Activated naive CD4-positive, alpha-beta T cell treated with anti-CD3 and anti-CD28 coated beads, Interleukin-2, amount 50 U/mL, for 16 hours (primary cell): Measurements from ENCODE around the gene CACNA1B.

Source experiments
- DNase-seq: peaks from one replicate; pipeline ENCODE4 v3.0.0-alpha.2; 2020

The CACNA1B gene

DNA sequence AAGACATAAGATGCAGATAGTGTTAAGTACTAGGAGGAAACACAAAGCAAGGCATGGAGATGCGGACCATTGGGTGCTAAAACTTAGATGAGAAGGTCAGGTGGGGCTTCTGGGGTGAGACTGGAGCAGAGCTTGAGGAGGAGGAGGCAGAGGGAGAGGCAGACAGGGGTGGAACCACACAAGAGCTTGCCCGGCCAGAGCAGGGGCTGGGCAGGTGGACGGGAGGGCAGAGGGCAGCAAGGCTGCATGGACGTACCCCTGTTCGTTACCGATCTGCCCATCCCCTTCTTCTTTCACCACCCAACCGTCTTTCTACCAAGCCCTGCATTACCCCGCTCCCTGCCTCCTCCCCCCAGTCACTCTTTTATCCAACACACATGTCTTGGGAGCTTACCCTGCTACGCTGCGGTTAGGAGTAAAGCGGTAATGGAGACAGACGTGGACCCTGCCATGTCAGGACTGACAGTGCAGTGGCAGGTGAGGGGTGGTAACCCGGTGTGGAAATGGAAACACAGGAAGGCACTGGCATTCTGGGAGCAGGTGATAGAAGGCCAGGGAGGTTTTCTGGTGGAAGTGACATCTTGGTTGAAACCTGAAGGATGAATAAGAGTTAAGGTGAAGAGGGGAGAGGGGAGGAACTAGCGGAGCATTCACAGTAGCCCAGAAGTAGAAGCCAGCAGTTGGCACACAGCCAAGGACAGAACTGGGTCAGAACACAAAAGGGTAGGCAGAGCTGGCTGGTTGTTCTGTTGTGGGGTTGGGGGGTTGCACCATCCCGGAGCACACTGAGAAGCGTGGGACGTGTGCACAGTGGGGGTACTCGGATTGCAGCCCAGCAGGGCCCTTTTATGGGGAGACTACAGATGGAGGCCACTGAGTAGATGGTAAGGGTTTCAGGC lies 167.2 kb downstream of the CACNA1B start:
- no peak for DNase-seq

DNA sequence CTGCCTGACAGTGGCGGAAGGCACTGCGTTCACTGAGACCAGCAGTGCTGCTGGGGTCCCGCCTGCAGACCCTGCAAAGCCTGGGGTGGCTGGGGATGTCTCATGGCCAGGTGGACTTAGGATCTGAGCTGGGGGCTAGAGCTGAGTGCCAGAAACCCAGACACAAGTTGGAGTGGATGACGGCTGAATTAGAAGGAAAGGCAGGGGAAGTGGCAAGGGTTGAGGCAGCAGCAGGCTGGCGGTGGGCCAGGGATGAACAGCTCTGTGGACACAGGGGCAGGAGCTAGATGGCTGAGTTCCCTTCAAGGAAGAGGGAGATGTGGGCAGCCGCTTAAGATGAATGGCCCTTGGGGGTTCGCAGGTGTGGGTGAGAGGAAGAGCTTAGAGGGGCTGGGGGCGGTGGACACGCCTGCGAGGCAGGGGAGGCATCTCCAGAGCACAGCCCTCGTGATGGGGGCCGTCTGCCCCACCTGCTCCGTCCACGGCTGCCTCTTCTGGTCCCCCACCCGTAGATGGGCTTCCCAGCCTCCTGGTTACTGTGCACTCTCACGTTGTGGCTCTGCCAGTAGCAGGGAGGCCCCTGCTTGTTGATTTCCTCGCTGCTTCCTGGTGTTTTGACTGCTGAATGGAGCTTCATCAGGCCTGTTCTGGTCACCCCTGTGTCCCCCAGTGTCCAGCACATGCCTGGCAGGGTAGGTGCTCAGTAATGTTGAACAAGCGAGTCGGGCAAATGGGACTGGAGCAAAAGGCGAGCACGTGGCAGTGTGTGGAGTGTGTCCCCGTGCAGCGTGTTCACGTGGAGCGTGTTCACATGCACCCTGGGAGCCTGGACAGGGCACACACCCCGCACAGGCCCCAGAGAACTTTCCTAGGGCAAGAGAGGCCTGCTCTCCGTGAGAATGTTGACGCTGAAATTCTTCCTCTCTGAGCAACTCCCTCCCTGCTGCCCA lies 168.2 kb downstream of the CACNA1B start:
- no peak for DNase-seq

DNA sequence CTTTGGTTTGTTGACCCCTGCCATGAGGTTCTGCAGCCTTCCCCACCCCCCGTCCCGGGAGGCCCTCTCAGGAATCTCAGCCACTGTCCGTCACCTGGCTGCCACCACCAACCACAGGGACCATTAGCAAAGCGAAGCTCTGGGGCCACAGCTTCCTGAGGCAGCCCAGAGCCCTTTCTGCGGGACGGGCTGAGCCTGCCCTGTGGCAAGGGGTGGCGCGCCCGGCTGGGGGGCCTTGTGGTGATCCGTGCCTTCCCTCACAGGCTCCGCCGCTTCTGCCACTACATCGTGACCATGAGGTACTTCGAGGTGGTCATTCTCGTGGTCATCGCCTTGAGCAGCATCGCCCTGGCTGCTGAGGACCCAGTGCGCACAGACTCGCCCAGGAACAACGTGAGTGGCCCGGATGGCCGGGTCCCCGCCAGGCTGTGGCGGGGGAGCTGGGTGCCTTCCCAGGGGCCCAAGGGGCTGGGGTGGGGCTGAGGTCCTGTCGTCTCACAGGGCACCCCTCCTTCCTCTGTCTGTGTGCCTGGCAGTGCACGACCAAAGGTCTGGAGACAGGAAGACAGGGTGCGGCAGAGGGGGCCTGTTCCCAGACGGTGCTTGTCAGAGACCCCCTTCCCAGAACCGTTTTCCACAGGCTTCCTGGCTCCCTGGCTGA lies 169.2 kb downstream of the CACNA1B start:
- no peak for DNase-seq

DNA sequence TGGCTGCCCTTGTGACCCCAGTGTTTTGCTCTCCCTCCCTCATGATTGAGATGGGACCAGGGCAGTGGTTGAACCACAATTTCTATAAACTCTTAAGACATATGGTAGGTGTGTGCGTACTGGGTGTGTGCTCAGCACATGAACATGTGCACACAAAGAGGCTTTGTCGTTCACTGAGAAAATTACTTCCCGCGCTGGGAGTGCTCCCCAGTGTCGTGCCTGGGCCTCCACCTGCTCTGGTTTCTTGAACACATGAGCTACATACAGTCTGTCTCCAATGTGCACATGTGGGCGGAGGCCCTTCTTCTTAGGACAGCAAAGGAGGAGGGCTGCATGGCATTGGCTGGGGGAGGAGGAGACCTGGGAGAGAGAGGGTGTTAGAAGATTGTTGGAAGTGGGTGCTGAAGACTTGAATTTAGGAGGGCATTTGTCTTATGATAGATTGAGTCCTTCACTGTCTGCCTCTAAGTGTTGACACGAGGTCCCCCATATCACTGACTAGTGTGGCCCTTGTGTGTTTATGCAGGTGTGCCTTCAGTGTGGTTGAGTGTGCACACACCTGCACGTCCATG lies 170.0 kb downstream of the CACNA1B start:
- DNase-seq, result no peak

DNA sequence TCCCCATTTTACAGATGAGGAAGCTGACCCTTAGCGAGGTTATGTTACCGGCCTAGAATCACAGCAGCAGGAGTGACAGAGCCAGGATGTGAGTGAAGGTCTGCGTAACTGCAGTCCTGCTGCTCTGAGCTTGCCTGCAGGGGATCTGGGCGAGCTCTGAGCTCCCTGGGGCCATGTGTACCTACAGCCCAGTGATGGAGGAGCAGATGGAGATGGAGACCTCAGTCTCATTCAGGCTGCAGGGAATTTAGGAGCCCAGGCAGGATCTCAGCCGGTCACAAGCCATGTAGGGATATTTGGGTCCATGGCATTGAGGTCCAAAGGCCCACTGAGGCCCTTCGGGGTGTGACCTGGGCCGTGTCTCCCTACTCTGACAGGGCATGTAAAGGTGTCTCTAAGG lies 170.6 kb downstream of the CACNA1B start:
- peak; percentile 5 for DNase-seq

DNA sequence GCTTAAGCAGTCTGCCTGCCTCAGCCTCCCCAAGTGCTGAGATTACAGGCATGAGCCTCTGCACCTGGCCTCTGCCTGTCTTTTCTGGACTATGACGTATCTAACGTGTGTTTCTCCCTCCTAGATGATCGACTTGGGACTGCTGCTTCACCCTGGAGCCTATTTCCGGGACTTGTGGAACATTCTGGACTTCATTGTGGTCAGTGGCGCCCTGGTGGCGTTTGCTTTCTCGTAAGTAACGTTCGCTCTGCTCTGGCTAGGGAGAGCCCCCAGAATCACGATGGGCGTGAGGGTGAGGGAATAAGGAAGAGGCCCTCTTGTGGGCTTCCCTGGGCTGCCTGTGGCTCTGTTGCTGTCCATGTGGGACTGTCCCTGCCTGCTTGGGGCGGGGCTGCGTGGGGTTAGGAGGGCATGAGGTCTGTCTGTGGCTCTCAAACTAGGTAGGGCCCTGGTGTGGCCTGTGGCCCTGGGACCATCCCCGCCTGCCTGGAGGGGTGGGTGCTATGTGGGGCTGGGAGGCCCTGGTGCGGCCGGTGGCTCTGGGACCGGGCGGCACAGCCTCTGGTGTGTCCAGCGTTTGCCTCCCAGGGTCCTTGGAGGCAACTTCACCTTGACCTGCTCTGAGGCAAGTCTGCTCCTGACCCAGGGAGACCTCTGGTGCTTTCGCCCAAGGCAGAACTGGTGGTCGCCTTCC lies 171.7 kb downstream of the CACNA1B start:
- DNase-seq, result no peak

DNA sequence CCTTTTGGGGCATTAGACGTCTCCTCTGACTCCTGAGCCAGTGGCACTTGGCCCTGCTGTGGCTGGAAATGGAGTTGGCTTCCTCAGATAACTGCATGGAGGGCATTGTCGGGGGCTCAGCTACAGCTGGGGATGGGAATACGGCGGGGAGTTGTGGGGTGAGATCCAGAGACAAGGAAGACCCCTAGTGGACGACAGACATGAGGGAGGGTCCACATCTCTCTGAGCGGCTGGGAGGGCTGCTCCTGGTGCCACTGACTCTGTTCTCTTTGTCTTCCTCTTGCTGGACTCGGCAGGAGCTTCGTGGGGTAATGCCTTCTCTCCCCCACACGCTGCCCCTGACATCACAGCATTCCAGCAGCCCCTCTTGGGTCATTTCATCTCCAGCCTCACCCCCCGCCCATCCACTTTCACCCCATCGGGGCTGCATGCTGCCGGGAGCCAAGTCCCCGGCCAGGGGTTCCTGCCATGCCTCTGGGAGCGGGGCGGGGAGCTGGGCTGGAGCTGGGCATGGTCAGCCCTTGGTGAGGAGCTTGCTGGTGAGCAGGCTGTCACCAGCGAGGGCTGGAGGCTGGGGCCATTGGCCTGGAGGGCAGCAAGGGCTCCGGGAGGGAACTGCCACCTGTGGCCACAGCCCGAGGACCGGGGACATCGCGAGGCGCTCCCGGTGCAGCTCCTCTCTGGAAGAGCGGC lies 172.3 kb downstream of the CACNA1B start:
- no peak for DNase-seq

DNA sequence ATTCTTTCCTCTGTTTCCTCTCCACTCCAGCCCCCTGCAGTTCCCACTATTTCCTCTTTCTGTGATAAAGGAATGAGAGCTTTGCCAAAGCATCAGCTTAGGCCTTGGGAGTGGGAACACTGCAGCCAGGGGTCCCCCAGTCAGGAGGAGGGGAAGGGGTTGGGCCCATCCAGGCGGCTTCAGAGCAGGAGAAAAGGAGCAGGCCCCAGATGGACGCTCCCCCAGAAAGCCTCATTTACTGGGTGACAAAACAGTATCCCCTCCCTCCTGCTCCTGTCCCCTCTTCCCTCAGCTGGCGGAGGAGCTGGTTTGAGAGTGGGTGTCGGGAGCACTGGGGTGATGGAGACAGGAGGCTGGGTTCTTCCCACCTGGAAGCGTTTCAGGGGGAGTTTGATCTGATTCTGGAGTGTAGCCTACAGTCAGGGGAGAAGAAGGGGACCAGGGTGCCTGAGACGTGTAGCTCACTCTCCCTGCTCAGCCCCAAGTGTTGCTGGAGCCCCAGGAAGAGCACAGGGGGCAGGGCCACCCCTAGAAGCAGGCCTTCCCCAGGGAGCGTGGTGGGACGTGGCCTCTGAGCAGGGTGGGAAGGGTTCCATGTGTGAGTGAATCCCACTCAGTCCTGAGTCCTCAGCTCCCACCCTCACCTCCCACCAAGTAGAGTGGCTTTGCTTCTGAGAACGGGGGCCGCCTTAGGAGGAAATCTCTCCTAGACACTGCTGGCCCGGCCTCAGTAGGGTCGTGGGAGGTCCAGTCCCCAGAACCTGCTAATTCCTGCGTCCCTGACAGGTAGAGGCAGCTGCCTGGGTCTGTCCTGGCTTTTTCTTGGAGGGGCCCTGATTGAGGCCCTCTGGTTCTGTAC lies 173.1 kb downstream of the CACNA1B start:
- no peak for DNase-seq

DNA sequence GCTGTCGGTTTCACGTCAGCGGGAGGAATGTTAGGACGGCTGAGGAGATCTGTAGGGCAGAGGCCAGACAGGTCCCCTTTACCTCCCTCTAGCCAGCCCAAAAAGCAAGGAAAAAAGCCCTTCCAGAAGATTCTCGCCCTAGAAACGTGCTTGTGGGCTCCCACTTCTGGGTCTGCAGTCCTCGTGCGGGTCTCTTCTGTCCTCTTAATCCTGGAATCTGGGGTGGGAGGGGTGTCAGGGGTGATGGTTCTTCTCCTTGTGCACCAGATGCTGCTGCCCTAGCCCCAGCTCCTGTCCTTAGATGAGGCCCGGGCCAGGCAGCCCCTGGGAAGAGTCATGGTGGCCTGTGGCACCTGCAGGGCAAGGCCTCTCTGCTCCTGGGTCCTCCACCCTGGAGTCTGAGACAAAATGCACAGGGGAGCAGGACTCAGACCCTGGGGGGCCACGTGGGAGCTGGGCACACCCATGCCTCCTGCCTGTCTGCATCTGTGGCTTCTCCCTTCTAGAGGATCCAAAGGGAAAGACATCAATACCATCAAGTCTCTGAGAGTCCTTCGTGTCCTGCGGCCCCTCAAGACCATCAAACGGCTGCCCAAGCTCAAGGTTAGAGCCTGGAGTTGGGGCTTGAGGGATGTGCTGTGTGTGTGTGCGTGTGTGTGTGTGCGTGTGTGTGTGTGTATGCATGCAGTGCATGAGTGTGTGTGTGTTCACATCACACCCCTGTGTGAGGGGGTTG lies 174.2 kb downstream of the CACNA1B start:
- no peak for DNase-seq

DNA sequence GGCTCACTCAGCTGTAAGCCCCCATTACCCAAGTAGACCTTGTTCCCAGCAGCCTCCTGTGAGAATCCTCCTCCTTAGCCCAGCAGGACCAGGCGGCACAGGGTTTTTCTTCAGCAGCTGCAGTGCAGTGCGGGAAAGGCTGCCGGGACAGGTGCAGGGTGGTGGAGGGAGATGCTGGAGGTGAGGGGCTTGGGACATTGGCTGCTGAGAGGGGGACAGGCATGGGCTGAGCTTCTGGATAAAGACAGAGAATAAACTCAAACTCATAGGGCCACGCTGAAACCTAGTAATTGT lies 174.7 kb downstream of the CACNA1B start:
- no peak for DNase-seq

DNA sequence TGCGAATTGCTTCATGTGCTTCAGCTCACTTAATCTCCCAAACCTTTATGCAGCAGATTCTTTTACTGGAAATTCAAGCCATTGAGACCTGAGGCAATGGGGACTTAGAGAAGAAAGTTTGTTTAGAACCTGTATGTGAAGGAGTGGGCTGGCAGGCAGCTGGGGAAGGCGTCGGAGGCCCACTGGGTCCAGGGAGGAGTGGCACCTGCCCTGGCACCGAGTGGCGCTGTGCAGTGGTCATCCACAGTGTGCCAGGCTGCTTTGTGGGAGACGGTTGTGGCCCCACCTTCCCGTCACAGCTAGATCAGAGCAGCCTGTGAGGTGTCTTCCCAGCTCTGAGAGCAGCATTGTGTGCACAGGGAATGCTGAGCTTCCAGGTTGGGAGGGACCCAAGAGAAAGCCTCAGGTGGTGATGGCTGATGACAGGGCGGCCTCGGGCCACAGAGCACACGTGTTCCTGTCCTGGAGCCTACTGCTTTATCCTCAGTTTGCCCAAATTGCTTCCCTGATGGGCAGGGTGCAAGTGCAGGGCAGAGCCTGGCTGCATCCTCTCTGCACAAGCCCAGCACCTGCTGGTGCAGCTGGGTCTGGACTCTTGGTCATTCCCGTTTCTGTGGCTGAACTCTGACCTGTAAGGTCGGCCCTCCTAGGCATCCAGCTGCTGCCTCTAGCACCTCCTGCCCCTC lies 175.2 kb downstream of the CACNA1B start:
- no peak for DNase-seq

DNA sequence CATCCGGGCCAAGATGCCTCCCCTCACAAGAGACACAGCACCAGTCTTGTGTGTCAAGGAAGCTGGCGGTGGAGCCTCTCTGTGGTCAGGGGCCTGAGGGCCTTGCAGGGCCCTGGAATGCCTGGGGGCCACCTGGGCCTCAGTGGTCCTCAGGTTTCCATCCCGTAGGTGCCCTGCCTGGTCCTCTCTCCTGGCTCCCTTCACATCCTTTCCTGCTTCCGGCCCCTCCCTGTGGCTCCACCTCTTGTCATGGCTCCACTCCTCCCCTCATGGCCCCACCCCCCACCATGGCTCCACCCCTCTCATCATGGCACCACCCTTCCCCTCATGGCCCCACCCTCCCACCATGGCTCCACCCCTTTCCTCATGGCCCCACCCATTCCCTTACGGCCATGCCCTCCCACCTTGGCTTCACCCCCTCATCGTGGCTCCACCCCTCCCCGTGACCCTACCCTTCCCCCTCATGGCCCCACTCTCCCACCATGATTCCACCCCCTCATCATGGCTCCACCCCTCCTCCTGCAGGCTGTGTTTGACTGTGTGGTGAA lies 175.8 kb downstream of the CACNA1B start:
- no peak for DNase-seq

DNA sequence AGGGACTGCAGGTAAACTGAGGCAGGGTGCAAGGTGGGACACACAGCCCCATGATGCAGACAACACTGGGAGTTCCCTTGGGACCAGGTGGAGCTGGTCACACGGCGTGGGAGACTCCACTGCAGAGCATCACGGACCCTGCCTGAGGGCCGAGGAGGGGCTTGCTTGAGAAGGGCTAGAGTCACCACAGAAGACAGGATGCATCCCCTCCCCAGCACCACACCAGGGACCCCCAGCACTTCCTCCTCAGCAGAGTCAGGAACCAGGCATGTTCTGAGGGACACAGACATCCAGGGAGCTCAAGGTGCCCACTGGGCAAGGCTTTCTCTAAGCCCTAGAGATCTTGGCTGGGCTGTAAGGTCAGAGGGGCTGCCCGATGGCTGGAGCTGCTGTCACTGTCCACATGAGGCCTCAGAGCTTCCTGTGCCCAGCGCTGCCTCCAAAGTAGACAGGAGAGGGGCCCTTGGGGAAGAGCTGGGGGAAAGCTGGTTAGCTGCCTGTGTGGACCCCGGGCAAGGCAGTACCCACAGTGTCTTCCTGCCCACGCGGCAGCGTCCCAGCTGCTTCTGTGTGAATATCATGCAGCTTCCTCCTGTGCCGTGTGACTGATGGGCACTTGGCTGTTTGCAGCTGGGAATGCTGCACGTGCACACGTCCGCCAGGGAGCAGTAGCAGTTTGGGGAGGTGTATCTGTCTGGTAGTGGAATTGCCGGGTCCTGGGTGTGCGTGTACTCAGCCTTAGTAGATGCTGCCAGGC lies 176.6 kb downstream of the CACNA1B start:
- DNase-seq, result peak; percentile 7

DNA sequence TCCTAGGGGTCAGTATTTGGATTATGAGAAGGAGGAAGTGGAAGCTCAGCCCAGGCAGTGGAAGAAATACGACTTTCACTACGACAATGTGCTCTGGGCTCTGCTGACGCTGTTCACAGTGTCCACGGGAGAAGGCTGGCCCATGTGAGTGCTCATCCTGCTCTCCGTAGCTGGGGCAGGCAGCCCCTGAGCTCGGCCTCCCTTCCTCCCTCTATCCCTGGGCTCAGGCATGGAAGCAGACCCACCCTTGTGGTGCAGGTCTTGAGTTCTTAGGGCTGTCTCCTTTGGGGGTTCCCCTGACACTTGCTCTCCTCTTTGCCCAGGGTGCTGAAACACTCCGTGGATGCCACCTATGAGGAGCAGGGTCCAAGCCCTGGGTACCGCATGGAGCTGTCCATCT lies 180.1 kb downstream of the CACNA1B start:
- no peak for DNase-seq

DNA sequence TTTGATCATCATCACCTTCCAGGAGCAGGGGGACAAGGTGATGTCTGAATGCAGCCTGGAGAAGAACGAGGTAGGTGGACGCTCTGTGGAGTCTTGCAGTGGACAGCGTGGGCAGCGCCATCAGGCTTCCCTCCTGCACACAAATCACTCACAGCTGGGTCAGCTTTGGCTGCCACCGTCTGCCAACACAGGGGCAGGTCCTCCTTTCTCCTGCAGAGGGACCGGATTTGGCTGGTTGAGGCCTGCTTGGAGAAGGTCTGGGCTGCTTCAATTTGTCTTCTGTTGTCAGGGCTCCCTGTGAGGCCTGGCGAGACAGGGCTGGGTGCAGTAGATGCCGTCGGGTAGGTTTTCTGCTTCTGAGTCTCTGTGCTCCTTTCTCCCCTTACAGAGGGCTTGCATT lies 180.6 kb downstream of the CACNA1B start:
- DNase-seq, result no peak

DNA sequence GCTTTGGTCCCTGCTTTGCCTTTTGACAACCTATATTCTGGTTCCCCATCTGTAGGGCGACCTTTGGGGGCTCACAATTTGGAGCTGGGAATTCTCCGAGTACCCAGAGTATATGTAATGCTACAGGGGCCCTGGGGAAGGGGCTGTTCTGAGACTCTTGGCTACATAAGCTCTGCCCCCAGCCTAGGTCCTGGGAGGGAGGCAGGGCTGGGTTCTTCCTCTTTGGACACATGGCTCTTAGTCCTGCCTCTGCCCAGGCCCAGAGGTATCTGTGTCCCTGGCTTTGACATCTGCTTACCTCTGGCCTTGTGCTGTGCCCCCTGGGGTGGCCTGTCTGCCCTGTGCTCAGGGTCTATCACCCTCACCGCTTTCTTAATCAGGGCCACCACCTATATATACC lies 181.6 kb downstream of the CACNA1B start:
- no peak for DNase-seq

DNA sequence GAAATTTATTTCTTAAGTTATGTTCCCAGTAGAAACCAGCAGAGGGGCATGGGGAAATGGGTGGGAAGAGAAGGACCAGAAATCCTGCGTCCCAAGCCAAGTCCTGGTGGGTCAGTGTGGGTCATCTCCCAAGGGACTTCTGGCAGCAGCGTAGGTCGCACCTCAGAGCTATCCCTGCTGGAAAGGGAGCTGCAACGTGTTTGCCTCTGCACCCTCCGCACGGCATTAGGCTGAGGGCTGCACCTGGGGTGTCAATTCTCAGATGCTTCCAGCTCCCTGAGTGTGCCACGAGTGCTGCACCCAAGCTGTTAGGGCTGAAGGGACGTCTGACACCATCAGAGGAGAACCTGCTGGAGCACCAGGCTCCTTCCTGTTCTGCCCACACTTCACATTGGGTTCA lies 182.8 kb downstream of the CACNA1B start:
- DNase-seq, result no peak

DNA sequence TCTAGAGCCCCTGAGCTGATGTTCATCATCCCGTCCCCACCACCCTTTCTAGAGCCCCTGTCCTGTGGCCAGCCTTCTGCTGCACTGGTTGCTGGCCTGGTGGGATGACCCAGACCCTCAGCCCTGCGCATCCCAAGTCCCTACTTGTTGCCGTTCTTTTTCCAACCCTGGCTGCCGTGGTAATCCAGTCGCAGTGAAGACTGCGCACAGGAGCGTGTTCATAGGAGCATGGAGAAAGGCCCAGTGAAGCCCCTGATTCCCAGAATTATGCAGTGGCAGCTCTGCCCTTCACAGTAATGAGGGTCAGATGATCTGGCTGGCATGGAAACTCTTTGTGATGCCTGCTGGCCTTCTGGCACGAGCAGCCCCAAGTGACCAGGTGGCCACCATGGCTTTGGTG lies 183.3 kb downstream of the CACNA1B start:
- no peak for DNase-seq
